HL-60 (cell line): ENCODE measurements around the gene JAKMIP1.

Source experiments
- GABPA ChIP-seq: IDR thresholded peaks from 2 replicates; pipeline ENCODE4 v1.6.1; 2012; ENCODE audit warnings: low read depth
- POLR2AphosphoS5 ChIP-seq: IDR thresholded peaks from 2 replicates; pipeline ENCODE4 v1.6.1; 2012; ENCODE audit warnings: low read depth
- TF ChIP-seq, protein P1 (sequence below): IDR thresholded peaks from one replicate; pipeline ENCODE4 v1.5.1; 2011; ENCODE audit warnings: low read length, control low read depth, inconsistent platforms; ENCODE audit not compliant: insufficient read depth
- TF ChIP-seq, protein P2 (sequence below): IDR thresholded peaks from 2 replicates; pipeline ENCODE4 v1.6.1; 2012; ENCODE audit warnings: low read depth; ENCODE audit not compliant: insufficient replicate concordance

DNA sequence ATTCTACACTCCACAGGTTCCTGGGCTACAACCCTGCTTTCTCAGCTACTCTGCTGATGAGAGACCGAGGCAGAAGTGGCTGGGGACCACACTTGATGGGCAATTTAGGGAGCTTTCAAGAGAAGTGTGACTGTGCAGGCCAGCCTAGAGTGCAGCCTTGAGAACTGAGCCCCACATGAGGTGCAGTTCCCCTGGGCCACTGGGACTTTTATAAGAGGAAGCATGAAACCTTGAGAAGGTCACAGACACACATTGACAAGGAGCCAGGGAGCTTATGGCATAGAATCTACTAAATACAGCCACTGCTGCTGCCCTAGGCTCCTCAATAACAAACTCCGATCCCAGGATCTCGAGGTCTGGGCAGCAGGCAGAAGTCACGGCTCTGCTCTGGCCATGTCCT lies 195.2 kb downstream of the JAKMIP1 start:
- TF ChIP-seq, protein P1, sequence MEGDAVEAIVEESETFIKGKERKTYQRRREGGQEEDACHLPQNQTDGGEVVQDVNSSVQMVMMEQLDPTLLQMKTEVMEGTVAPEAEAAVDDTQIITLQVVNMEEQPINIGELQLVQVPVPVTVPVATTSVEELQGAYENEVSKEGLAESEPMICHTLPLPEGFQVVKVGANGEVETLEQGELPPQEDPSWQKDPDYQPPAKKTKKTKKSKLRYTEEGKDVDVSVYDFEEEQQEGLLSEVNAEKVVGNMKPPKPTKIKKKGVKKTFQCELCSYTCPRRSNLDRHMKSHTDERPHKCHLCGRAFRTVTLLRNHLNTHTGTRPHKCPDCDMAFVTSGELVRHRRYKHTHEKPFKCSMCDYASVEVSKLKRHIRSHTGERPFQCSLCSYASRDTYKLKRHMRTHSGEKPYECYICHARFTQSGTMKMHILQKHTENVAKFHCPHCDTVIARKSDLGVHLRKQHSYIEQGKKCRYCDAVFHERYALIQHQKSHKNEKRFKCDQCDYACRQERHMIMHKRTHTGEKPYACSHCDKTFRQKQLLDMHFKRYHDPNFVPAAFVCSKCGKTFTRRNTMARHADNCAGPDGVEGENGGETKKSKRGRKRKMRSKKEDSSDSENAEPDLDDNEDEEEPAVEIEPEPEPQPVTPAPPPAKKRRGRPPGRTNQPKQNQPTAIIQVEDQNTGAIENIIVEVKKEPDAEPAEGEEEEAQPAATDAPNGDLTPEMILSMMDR = no peak
- no peak for TF ChIP-seq POLR2AphosphoS5
- TF ChIP-seq GABPA = no peak
- TF ChIP-seq, protein P2, sequence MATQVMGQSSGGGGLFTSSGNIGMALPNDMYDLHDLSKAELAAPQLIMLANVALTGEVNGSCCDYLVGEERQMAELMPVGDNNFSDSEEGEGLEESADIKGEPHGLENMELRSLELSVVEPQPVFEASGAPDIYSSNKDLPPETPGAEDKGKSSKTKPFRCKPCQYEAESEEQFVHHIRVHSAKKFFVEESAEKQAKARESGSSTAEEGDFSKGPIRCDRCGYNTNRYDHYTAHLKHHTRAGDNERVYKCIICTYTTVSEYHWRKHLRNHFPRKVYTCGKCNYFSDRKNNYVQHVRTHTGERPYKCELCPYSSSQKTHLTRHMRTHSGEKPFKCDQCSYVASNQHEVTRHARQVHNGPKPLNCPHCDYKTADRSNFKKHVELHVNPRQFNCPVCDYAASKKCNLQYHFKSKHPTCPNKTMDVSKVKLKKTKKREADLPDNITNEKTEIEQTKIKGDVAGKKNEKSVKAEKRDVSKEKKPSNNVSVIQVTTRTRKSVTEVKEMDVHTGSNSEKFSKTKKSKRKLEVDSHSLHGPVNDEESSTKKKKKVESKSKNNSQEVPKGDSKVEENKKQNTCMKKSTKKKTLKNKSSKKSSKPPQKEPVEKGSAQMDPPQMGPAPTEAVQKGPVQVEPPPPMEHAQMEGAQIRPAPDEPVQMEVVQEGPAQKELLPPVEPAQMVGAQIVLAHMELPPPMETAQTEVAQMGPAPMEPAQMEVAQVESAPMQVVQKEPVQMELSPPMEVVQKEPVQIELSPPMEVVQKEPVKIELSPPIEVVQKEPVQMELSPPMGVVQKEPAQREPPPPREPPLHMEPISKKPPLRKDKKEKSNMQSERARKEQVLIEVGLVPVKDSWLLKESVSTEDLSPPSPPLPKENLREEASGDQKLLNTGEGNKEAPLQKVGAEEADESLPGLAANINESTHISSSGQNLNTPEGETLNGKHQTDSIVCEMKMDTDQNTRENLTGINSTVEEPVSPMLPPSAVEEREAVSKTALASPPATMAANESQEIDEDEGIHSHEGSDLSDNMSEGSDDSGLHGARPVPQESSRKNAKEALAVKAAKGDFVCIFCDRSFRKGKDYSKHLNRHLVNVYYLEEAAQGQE = no peak
